Panc1 (cell line): ENCODE results near the gene NT5DC2.

ENCODE experiments used
- CTCF ChIP-seq: fragments of 450-650 bp; IDR thresholded peaks from 2 replicates; pipeline ENCODE4 v1.5.1; 2017; ENCODE audit warnings: mild to moderate bottlenecking
- TCF7L2 ChIP-seq: IDR thresholded peaks from 2 replicates; pipeline ENCODE4 v1.6.1; 2011; ENCODE audit warnings: mild to moderate bottlenecking, low read depth, low read length, inconsistent platforms

GRCh38 chr3:52525680-52526561 is 7.7 kb downstream of the NT5DC2 start:
- TF ChIP-seq TCF7L2 (no peak), CTCF (no peak)
